ENCODE results near the gene PARP16. TPM values are rescaled to one million over a fixed set of nuclear protein-coding genes. Genes with fewer than 3 reads are reported as not detected.
A peak's percentile ranks its signal among the peaks of the same experiment; 100 is the strongest.

The PARP16 gene
- total and polyA plus RNA-seq, 9 of the 15 experiments (the other 6 are each of a cell fraction or from before 2014, with no cell fraction given): 3.0 to 9.9 (median 5.8) TPM

DNA sequence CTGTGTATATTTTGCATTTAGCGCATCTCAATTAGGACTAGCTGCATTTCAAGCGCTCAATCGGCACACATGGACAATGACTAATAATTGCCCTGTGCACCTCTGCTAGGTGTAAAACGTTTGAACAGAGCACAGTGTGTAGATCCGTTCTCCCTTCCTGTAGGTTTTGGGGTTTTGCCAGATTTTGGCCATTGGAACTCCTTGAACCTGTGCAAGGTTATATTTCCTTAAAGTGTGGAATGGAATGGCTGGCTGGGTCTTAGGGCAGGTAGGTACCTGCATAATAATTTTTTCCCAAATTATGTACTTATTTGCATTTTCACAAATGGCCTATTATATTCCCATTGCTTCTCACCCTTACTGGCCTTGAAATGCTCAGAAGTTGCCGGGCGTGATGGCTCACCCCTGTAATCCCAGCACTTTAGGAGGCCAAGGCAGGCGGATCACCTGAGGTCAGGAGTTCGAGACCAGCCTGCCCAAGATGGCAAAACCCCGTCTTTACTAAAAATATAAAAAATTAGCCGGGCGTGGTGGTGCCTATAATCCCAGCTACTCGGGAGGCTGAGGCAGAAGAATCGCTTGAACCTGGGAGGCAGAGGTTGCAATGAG, 18.6 kb upstream of the PARP16 start (continued):
- TF ChIP-seq CREB1 (IDR thresholded peaks at IDR 0.05): no peak
- TF ChIP-seq CREB1 (CRISPR knock-in tag; IDR thresholded peaks at IDR 0.05): no peak
- TF ChIP-seq DACH1 (IDR thresholded peaks at IDR 0.05; ENCODE audit: partially characterized antibody): peak; percentile 77
- TF ChIP-seq, protein P1, sequence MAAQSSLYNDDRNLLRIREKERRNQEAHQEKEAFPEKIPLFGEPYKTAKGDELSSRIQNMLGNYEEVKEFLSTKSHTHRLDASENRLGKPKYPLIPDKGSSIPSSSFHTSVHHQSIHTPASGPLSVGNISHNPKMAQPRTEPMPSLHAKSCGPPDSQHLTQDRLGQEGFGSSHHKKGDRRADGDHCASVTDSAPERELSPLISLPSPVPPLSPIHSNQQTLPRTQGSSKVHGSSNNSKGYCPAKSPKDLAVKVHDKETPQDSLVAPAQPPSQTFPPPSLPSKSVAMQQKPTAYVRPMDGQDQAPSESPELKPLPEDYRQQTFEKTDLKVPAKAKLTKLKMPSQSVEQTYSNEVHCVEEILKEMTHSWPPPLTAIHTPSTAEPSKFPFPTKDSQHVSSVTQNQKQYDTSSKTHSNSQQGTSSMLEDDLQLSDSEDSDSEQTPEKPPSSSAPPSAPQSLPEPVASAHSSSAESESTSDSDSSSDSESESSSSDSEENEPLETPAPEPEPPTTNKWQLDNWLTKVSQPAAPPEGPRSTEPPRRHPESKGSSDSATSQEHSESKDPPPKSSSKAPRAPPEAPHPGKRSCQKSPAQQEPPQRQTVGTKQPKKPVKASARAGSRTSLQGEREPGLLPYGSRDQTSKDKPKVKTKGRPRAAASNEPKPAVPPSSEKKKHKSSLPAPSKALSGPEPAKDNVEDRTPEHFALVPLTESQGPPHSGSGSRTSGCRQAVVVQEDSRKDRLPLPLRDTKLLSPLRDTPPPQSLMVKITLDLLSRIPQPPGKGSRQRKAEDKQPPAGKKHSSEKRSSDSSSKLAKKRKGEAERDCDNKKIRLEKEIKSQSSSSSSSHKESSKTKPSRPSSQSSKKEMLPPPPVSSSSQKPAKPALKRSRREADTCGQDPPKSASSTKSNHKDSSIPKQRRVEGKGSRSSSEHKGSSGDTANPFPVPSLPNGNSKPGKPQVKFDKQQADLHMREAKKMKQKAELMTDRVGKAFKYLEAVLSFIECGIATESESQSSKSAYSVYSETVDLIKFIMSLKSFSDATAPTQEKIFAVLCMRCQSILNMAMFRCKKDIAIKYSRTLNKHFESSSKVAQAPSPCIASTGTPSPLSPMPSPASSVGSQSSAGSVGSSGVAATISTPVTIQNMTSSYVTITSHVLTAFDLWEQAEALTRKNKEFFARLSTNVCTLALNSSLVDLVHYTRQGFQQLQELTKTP (IDR thresholded peaks at IDR 0.05; ENCODE audit: low read depth in 1 of 2, partially characterized antibody in 2 of 2): no peak
- TF ChIP-seq, protein P2, sequence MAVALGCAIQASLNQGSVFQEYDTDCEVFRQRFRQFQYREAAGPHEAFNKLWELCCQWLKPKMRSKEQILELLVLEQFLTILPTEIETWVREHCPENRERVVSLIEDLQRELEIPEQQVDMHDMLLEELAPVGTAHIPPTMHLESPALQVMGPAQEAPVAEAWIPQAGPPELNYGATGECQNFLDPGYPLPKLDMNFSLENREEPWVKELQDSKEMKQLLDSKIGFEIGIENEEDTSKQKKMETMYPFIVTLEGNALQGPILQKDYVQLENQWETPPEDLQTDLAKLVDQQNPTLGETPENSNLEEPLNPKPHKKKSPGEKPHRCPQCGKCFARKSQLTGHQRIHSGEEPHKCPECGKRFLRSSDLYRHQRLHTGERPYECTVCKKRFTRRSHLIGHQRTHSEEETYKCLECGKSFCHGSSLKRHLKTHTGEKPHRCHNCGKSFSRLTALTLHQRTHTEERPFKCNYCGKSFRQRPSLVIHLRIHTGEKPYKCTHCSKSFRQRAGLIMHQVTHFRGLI (CRISPR knock-in tag; IDR thresholded peaks at IDR 0.05): no peak
- TF ChIP-seq ARHGAP35 (IDR thresholded peaks at IDR 0.05; ENCODE audit: partially characterized antibody): no peak
- TF ChIP-seq, protein P3, sequence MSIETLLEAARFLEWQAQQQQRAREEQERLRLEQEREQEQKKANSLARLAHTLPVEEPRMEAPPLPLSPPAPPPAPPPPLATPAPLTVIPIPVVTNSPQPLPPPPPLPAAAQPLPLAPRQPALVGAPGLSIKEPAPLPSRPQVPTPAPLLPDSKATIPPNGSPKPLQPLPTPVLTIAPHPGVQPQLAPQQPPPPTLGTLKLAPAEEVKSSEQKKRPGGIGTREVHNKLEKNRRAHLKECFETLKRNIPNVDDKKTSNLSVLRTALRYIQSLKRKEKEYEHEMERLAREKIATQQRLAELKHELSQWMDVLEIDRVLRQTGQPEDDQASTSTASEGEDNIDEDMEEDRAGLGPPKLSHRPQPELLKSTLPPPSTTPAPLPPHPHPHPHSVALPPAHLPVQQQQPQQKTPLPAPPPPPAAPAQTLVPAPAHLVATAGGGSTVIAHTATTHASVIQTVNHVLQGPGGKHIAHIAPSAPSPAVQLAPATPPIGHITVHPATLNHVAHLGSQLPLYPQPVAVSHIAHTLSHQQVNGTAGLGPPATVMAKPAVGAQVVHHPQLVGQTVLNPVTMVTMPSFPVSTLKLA (conservative IDR thresholded peaks at IDR 0.05): 0 out of 4 replicates have a peak, but pooled peaks of 1 of the 2 experiments have one; percentile 8
- no peak for TF ChIP-seq MTF1 (CRISPR knock-in tag; IDR thresholded peaks at IDR 0.05; ENCODE audit: borderline replicate concordance)
- TF ChIP-seq SMARCA5 (IDR thresholded peaks at IDR 0.05): 0 out of 2 replicates have a peak, but pooled peaks have one; percentile 25
- TF ChIP-seq, protein P4, sequence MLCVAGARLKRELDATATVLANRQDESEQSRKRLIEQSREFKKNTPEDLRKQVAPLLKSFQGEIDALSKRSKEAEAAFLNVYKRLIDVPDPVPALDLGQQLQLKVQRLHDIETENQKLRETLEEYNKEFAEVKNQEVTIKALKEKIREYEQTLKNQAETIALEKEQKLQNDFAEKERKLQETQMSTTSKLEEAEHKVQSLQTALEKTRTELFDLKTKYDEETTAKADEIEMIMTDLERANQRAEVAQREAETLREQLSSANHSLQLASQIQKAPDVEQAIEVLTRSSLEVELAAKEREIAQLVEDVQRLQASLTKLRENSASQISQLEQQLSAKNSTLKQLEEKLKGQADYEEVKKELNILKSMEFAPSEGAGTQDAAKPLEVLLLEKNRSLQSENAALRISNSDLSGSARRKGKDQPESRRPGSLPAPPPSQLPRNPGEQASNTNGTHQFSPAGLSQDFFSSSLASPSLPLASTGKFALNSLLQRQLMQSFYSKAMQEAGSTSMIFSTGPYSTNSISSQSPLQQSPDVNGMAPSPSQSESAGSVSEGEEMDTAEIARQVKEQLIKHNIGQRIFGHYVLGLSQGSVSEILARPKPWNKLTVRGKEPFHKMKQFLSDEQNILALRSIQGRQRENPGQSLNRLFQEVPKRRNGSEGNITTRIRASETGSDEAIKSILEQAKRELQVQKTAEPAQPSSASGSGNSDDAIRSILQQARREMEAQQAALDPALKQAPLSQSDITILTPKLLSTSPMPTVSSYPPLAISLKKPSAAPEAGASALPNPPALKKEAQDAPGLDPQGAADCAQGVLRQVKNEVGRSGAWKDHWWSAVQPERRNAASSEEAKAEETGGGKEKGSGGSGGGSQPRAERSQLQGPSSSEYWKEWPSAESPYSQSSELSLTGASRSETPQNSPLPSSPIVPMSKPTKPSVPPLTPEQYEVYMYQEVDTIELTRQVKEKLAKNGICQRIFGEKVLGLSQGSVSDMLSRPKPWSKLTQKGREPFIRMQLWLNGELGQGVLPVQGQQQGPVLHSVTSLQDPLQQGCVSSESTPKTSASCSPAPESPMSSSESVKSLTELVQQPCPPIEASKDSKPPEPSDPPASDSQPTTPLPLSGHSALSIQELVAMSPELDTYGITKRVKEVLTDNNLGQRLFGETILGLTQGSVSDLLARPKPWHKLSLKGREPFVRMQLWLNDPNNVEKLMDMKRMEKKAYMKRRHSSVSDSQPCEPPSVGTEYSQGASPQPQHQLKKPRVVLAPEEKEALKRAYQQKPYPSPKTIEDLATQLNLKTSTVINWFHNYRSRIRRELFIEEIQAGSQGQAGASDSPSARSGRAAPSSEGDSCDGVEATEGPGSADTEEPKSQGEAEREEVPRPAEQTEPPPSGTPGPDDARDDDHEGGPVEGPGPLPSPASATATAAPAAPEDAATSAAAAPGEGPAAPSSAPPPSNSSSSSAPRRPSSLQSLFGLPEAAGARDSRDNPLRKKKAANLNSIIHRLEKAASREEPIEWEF (CRISPR knock-in tag; IDR thresholded peaks at IDR 0.05): no peak
- no peak for TF ChIP-seq MEIS2 (IDR thresholded peaks at IDR 0.05; ENCODE audit: partially characterized antibody)
- no peak for TF ChIP-seq MED1 (CRISPR knock-in tag; IDR thresholded peaks at IDR 0.05; ENCODE audit: borderline replicate concordance)
- TF ChIP-seq, protein P5, sequence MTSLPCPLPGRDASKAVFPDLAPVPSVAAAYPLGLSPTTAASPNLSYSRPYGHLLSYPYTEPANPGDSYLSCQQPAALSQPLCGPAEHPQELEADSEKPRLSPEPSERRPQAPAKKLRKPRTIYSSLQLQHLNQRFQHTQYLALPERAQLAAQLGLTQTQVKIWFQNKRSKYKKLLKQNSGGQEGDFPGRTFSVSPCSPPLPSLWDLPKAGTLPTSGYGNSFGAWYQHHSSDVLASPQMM (CRISPR knock-in tag; IDR thresholded peaks at IDR 0.05): no peak
- peak; percentile 2 for TF ChIP-seq ZNF146 (CRISPR knock-in tag; IDR thresholded peaks at IDR 0.05; ENCODE audit: unreplicated experiment)

Data from K562 (cell line).